ES-I3 (cell line): ENCODE data around the gene GAST.

Source experiments
- H3K36me3 ChIP-seq: 2 replicates; pipeline ENCODE4 v1.6.1; 2013; ENCODE audit warnings: mild to moderate bottlenecking, low read length, control low read depth, moderate library complexity; ENCODE audit not compliant: insufficient read depth
- H3K4me1 ChIP-seq: 2 replicates; pipeline ENCODE4 v1.6.1; 2013; ENCODE audit warnings: mild to moderate bottlenecking, control low read depth, low read length; ENCODE audit not compliant: insufficient read depth
- H3K9ac ChIP-seq: 2 replicates; pipeline ENCODE4 v1.6.1; 2013; ENCODE audit warnings: low read depth, mild to moderate bottlenecking, low read length, moderate library complexity
- H3K9me3 ChIP-seq: 2 replicates; pipeline ENCODE4 v1.6.1; 2013; ENCODE audit warnings: mild to moderate bottlenecking, low read length, moderate library complexity; ENCODE audit not compliant: control insufficient read depth, insufficient read depth

GAST gene

GRCh38 chr17:41763327-41763726, 51.2 kb downstream of the GAST start:
- H3K9ac ChIP-seq, result no peak overlapping the region
- H3K36me3 ChIP-seq, result peaks cover 17% of the 10 kb centered on the region
- no peaks in the 10 kb centered on the region for H3K9me3 ChIP-seq
- no peaks in the 10 kb centered on the region for H3K4me1 ChIP-seq
